Posterior vena cava (tissue), 2 donors: Measurements from ENCODE around the gene MCM5. TPM values are rescaled to one million over a fixed set of nuclear protein-coding genes. Genes with fewer than 3 reads are reported as not detected.

ENCODE experiments used
- DNase-seq: peaks from one replicate; pipeline ENCODE4 v3.0.0-alpha.2; 2020; ENCODE audit warnings: low spot score
- intact Hi-C, 2 donors: fragments of 100-400 bp; cut with DNase I; formaldehyde crosslinking; loops; one replicate each; pipeline versions ENCODE4 v1.14.1 to v1.14.2; 2022 to 2023
- total RNA-seq, 2 donors: library from RNA; stranded (reverse); fragmentation: NEBNext Ultra II Directional; extraction: Animal tissue kit (Norgen Biotek cat#: 25700); gene quantifications; one replicate each; pipeline ENCODE4 v1.2.1, GENCODE V29; 2021
- donor health status: DM: yes; HTN: yes; CAD: no.
- donor health status: DM: yes; HTN: yes; CAD: no.

Gene MCM5
- total RNA-seq, 2 donors from 2014 or later, result 15.2 to 17.3 TPM

DNA sequence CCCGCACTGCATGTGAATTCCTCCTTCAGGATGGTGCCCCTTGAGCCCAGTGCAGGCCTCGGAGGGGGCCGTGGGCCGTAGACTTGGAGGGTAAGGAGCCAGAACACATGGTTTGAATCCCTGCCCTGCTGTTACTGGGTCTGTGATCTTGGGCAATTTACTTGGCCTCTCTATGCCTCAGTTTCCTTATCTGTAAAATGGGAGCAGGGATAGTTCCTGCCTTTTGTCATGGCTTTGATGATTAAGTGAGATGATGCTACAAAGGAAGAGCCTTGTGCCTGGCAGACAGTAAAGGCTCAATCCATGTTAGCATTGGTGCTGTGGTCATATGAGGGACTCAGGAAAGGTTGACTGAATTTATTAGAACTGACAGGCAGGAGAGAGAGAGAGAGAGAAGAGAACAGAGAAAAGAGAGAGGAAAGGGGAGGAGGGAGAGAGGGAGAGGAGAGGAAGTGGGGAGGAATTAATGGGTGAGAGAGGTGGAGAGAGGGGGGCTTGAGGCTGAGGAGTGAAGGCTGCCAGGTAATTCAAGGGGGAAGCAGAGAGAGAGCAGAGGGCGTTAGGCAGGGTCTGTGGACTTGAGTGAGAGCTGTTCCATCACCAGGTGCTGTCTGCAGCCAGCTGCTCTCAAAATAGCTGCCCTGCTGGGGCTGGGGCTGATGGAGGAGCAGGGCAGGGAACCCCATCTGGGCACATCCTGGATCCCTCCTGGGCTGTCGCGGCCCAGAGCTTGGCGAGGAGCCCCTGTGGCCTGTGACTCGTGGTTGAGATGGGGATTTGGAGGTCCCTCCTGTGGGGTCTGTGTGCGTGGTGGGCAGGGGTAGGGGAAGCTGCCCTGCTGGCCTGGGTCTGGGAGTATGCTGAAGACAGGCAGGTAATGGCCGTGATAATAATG lies 44.1 kb downstream of the MCM5 start:
- no peak for DNase-seq
- intact Hi-C loops, result no loop called here

DNA sequence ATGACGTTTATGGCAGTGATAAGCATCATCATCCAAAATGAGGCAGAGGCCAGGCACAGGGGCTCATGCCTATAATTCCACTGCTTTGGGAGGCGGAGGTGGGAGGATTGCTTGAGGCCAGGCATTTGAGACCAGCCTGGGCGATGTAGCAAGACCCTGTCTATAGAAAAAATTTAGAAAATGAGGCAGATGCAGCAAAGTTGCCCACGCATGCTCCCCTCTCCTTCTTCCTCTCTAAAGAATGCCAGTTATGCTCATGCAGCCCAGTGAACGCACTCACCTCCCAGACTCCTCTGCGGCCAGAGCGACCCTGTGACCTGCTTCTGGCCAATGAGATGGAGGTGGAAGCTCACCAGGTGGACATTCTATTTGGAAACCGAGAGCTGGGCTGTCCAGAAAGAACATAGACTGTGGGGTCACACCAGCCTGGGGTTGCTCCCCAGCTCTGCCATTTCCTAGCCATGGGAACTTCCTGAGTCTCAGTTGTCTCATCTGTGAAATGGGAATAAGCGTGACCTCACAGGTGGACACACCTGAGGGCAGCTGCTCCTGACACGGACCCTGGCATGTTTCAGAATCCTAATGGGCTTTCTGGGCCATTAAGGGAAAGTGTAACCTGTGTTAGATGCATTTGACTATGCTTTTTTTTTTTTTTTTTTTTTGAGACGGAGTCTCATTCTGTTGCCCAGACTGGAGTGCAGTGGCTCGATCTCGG lies 44.9 kb downstream of the MCM5 start:
- intact Hi-C loops, result no loop called here
- no peak for DNase-seq

DNA sequence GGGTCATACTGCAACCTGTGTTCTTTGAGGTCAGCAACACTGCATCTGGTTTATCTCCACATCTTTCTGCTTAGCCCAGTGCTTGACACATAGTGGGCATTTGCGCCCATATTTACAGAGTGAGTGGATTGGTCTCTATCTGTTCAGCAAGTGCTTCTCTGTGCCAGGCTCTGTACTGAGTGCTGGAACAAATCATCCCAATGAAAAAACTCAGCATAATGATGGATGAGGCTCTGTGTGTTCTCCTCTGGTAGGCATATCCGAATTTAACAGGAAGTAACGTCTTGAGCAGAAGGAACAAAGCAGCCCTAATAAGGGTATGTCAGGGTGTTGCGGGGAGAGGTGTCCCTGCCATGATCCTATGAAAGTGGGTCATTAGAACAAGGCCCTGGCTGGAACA lies 46.0 kb downstream of the MCM5 start:
- no peak for DNase-seq
- intact Hi-C loops, result no loop called here

DNA sequence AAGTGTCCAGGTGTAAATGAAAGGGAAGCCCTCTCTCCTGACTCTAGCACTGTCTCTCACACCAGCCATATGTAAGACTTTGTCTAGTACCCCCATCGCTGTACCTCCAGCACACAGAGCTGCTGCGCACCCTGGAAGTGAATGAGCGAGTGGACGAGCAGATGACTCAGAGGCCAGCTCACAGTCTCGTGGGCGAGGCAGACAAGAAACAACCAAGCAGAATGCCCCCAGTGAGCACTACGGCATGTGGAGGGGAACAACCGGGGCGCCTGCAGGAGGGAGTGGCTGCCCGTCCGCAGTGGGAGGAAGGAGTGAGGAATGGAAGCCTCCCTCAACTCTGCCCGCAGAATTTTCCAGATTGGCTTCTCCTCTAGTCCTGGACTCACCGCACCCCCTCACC lies 46.4 kb downstream of the MCM5 start:
- intact Hi-C loops, result no loop called here
- no peak for DNase-seq

DNA sequence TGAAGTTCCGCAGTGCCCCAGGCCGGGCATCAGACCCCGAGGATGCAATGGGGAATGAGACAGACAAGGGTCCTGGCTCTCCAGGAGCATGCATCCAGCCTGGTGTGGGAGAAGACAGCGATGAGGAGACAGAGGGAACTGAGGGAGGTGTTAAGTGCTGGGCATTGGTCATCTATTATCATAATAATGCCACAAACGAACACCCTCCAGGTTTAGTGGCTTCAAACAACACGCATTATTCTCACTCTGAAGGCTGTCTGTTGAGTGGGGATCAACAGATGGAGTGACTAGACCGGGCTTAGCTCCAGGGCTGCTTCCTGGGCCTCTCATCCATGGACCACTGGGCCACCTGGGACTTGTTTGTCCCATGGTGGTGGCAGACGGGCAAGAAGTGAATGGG lies 48.6 kb downstream of the MCM5 start:
- intact Hi-C loops, result no loop called here
- no peak for DNase-seq

DNA sequence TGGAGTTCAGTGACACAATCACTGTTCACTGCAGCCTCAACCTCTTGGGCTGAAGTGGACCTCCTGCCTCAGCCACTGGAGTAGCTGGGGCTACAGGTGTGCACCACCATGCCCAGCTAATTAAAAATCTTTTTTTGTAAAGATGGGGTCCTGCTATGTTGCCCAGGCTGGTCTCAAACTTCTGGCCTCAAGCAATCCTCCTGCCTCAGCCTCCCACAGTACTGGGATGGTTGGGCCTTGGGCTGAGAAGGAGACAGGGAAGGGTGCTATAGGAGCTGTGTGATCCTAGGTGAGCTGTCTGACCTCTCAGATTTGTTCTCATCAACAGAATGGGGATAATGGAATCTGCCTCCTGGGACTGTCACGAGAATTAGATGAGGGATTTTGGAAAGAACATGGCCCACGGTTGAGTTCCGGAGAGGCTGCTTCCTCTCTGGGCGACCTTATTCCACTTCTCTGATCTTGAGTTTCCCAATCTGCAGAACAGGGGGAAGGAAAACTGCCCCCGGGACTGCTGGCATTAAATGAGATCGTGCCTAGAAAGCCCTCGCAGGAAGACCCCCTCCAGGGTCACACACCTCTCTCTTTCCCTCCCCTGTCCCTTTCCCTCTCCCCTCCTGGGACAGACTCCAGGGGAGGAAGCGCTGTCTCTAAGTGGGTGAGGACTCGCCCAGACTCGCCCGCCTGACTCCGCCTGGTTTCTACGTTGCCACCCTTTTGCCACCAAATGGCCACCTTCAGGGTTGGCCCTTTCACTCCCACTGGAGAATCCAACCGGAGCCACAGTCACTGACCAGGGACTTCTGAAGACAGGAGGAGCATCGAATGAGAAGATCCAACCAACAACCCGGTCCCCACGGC lies 50.1 kb downstream of the MCM5 start:
- intact Hi-C loops, result no loop called here
- no peak for DNase-seq

DNA sequence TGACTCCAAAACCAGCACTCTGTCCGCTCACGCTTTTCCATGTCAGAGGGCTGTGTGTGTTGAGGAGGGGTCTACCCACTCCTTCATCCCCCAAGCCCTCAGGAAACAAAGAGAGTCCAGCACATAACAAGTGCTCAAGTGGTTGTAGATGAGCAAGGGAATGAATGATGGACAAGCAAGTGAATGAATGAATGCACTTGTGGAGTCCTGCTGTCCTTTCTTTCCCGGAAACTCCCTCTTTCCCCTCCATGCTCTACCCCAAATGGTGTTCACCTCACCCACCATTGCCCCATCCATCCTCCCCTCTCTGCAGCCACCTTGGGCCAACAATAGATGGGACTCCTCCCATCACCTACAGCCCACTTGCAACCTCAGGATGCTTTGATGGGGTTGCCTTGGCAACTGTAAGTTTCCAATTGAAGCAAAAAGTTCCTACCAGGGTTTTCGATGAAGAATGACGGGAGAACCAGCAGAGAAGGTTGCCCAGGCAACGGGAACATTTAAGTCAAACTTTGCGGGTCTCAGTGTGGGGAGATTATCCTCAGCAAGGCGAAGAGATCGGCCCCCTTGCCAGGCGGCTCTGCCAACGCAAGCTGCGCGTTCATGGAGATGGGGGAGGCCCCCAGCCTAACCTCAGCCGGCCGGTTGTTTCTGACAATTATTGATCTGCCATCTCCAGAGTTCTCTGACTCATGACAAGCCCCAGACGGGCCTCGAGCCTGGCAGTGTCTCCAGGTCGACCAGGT lies 51.1 kb downstream of the MCM5 start:
- DNase-seq, result no peak
- intact Hi-C loops, result no loop called here

DNA sequence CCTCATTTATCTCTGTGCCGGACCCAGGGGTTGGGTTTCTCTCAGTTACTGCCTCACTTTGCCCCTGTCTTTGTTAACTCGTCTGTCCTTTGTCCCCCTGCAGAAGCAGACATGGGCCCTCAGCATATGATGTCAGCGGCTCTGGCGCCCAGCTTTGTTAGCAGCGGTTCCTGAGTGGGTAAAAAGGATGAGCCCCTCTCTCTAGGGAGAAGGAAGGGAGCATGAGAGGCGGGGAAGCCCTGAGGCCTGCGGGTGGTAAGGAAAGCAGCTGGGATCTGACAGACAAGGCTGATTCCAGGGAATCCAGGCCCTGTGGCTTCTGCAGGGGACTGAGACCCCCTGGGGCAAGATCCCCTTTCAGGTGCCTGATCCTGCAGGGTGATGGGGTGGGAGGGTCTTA lies 51.7 kb downstream of the MCM5 start:
- intact Hi-C loops, result no loop called here
- no peak for DNase-seq

DNA sequence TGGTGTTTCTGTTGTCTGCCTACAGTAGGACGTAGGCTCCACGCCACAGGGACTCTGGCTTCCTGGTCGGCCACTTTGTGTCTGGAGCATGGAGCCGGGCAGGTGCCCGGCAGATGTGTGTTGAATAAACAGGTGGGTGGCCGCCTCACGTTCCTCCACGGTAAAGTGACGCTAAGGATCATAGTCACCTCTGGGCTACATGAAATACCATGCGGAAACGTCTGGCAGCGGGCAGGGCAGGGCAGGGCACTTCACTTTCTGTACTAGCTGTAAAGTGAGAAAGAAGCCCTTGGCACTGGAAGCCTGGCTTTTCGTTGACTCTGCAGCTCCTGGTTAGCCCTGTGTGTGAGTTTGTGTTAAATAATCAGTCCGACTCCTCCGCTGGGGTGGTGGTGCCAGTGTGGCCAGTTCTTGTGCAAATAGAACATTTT lies 52.4 kb downstream of the MCM5 start:
- DNase-seq, result no peak
- intact Hi-C loops, result no loop called here

DNA sequence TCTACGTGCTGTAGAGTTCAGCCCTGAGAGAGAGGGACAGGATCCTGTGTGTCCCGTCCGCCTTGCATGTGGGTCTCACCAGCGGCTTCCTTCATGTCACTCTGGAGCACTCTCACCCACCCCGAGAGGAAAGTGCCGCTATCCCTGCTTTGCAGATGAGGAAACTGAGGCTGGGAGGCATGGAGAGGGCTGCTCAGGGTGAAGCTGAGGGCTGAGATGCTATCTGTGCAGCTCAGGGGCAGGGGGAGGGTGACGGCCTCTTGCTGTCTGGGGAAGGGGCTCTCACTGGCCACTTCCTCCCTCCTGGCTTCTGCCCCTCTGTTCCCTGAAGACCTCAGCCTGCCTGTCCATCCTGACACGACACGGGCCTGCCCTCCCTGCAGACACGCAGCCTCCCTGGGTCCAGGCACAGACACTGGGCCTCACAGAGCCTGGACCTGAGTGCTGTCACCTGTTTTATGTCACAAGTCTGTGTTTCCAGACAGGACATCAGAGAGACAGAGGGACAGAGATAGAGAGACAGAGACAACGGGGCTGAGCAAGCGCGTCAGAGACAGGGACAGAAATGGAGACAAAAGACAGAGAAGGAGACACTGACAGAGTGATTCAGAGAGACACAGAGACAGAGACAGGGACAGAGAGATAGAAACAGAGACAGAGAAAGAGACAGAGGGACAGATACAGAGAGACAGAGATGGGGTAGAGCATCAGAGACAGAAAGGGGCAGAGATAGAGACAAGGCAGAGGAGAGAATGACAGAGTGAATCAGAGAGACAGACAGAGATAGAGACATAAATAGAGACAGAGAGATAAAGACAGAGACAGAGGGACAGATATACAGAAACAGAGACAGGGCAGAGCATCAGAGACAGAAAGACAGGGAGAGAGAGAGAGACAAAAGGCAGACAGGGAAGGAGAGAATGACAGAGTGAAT lies 53.1 kb downstream of the MCM5 start:
- intact Hi-C loops, result no loop called here

DNA sequence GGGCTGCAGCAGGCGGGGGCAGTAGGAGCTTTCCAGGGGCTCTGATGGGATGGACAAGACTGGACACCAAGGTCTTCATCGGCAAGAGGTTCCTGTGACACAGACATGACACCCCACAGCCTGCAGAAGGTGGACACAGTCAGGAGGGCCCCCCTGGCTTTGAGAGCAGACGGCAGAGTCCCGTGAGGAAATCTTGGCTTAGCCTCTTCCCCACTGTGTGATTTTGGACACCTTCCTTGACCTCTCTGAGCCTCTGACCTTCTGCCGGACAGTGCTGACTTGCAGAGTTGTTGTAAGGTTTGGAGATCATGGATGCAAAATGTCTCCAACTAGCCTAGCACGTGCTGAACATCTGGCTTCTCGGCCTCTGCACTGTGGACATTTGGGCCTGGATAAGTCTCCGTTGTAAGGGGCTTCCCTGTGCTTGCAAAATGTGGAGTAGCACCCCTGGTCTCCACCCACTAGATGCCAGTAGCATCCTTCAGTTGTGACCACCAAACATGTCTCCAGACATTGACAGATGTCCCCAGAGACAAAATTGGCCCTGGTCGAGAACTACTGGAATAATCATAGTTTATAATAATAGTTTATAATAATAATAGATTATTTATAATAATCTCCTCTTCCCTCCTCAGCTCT lies 54.6 kb downstream of the MCM5 start:
- intact Hi-C loops, result no loop called here

More for the DNA sequence above, 53.1 kb downstream of the MCM5 start:
- no peak for DNase-seq

DNA sequence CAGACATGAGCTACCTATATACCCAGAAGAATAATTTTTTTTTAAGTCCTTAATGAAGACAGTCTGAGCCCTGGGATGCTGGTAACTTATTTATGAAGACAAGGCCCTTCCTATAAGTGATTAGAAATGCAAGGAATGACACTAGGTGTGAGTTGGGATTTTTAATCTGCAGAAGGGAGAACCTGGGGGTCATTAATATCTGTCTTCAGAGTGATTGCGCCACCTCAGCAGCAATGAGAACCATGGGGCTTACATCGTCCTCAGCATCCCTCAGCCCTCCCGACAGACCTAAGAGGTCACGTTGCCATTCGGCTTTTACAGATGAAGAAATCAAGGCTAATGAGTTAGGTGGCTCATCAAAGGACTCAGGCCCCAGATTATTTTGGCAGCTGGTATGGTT lies 55.6 kb downstream of the MCM5 start:
- intact Hi-C loops, result no loop called here
- no peak for DNase-seq

More for the DNA sequence above, 54.6 kb downstream of the MCM5 start:
- no peak for DNase-seq

DNA sequence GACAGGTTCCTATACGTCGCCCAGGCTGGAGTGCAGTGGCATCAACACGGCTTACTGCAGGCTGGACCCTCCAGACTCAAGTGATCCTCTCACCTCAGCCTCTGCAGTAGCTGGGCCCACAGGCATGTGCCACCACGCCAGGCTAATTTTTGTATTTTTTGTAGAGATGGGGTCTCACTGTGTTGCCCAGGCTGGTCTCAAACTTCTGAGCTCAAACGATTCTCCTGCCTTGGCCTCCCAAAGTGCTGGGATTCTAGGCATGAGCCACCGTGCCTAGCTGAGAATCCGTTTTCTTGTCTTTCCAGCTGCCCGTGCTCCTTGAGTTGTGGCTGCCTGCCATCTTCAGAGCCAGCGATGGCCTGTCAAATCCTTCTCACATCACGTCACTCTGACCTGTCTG lies 56.8 kb downstream of the MCM5 start:
- no peak for DNase-seq
- intact Hi-C loops, result no loop called here

DNA sequence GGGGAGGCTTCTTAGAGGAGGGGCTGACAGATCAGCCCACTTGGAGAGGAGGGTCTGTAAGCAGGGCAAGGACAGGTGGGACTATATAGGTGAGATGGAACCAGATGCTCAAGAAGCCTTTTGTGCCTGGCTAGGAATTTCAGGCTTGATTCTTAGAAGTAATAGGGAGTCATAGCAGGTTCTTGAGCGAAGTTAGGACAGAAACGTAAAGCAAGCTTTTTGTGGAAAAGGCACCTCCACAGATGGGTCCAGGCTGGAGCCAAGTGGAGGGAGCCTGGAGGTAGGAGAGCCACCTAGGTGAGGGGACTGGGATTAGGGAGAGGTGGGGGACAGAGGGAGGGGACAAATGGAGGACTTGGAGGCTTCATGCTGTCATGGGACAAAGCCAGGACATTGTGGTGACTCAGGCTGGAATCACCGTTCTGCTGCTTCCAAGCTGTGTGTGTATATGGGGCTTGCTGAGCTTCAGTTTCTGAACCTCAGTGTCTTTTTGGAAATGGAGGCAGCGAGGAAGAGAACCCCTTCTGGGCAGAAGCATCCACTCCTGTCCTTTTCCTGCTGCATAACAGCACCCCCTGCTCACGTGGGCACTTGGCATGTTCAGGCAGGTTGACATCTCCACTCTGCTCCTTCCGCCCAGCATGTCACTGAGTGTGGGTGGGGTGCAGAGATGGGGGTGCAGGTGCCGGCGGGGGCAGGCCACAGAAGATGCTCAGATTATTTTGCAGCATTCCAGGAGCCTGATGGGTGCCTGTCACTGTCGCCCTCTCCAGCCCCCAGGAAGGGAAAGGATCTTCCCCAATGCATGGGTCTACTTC lies 58.0 kb downstream of the MCM5 start:
- intact Hi-C loops, result no loop called here
- no peak for DNase-seq

DNA sequence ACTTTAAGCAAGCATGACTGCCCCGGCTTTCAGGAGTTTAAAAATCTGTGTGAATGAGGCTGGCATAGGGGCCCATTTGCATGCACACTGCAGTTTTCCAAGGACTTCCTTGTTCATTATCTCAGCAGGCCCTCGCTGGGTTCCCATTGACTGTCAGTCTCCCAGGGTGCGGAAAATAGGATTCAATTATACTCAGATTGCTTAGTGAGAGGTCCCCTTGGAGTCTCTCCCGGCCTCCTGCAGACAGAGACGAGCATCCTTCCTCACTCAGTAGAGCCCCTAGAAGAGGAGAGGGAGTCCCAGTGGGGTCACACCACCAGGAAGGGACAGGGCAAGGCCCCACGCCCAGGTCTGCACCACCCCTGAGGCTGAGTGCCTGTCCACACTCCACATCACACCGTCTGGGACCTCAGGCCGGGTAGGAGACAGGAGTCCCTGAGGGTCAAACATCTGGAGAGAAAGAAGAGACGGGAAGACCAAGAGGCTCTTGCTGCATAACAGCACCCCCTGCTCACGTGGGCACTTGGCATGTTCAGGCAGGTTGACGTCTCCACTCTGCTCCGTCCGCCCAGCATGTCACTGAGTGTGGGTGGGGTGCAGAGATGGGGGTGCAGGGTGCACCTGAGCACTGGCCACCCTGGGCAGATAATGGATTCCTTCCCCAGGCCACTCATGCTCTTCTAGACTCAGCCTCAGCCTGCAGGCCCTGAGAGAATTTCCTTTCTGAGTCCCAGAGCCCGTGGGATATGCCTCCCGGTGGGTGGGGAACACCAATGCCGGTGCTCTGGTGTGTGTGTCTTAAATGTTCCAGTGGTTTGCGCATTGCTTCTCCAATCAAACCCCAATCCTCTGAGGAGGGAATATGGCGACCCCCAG lies 58.8 kb downstream of the MCM5 start:
- intact Hi-C loops, result no loop called here
- DNase-seq, result no peak

DNA sequence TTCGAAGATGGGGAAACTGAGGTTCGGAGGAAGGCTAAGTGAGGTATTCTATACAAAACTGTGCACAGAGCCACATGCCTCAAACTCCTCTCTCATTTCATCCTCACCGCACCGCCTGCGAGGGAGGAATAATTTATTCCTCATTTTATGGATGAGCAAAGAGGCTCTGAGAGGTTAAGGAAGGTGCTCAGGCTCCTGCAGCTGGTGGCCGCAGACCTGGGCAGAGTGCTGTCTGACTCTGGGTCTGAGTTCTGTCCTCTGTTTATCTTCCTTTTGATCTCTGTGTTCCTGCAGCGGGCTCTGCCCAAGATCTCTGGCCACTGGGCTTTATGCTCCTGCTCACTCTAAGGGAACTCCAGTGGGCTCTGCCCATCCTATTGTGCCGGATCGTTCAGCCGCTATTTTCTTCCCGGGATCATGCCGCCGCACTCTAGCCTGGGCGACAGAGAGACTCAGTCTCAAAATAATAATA lies 59.5 kb downstream of the MCM5 start:
- intact Hi-C loops, result no loop called here
- DNase-seq, result no peak
